HL-60 (cell line): ENCODE measurements around the gene KCNMA1.
"Not testable (repeated sequence)": the region's sequence is repeated elsewhere in the genome, so short reads cannot be mapped to it uniquely, and the experiment has no call there.

ENCODE experiments used
- DNase-seq, 2 experiments: peaks; one replicate each; pipeline ENCODE4 v3.0.0-alpha.2; 2010 to 2020; ENCODE audit warnings: low read depth in 1 of 2, low spot score in 1 of 2
- H3K27ac ChIP-seq: fragments of 250-450 bp; sonication (Bioruptor Pico); replicated peaks from 2 replicates; pipeline ENCODE4 v1.5.1; 2020; ENCODE audit warnings: mild to moderate bottlenecking, moderate library complexity
- H3K27me3 ChIP-seq: fragments of 250-450 bp; sonication (Bioruptor Pico); 2 replicates; pipeline ENCODE4 v1.5.1; 2021; ENCODE audit warnings: mild to moderate bottlenecking, moderate library complexity; ENCODE audit not compliant: insufficient read depth, poor library complexity, severe bottlenecking
- H3K4me3 ChIP-seq: replicated peaks from 2 replicates; pipeline ENCODE4 v1.5.1; 2011; ENCODE audit warnings: mild to moderate bottlenecking, control low read depth, low read length; ENCODE audit not compliant: insufficient read depth
- GABPA ChIP-seq: IDR thresholded peaks from 2 replicates; pipeline ENCODE4 v1.6.1; 2012; ENCODE audit warnings: low read depth
- POLR2AphosphoS5 ChIP-seq: IDR thresholded peaks from 2 replicates; pipeline ENCODE4 v1.6.1; 2012; ENCODE audit warnings: low read depth
- REST ChIP-seq: IDR thresholded peaks from 2 replicates; pipeline ENCODE4 v1.6.1; 2012; ENCODE audit warnings: low read depth; ENCODE audit not compliant: insufficient replicate concordance
- SPI1 ChIP-seq: IDR thresholded peaks from 2 replicates; pipeline ENCODE4 v1.6.1; 2012; ENCODE audit warnings: low read depth, mild to moderate bottlenecking, borderline replicate concordance
- TF ChIP-seq, protein P1 (sequence below): IDR thresholded peaks from one replicate; pipeline ENCODE4 v1.5.1; 2011; ENCODE audit warnings: low read length, control low read depth, inconsistent platforms; ENCODE audit not compliant: insufficient read depth

KCNMA1 gene

GRCh38 chr10:77341055-77341454, 296.6 kb downstream of the KCNMA1 start:
- Histone ChIP-seq H3K27me3 (no peaks in the 10 kb centered on the region), H3K4me3 (no peak overlapping the region), H3K27ac (no peak overlapping the region)
- TF ChIP-seq, protein P1, sequence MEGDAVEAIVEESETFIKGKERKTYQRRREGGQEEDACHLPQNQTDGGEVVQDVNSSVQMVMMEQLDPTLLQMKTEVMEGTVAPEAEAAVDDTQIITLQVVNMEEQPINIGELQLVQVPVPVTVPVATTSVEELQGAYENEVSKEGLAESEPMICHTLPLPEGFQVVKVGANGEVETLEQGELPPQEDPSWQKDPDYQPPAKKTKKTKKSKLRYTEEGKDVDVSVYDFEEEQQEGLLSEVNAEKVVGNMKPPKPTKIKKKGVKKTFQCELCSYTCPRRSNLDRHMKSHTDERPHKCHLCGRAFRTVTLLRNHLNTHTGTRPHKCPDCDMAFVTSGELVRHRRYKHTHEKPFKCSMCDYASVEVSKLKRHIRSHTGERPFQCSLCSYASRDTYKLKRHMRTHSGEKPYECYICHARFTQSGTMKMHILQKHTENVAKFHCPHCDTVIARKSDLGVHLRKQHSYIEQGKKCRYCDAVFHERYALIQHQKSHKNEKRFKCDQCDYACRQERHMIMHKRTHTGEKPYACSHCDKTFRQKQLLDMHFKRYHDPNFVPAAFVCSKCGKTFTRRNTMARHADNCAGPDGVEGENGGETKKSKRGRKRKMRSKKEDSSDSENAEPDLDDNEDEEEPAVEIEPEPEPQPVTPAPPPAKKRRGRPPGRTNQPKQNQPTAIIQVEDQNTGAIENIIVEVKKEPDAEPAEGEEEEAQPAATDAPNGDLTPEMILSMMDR = no peak
- no peak for TF ChIP-seq GABPA
- no peak for TF ChIP-seq REST
- no peak for TF ChIP-seq SPI1
- TF ChIP-seq POLR2AphosphoS5 = no peak
- DNase-seq = no peak

DNA sequence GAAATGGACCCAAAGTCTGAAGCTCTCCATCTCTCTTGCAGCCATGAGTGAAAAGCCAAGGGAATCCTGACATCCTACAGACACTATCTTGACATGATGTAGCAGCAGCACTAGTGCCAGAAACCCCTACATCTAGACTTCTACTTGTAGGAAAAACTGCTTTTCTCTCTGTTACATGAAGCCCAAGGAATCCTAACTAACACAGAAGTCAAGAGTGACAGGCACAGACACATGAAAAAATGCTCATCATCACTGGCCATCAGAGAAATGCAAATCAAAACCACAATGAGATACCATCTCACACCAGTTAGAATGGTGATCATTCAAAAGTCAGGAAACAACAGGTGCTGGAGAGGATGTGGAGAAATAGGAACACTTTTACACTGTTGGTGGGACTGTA, 297.7 kb downstream of the KCNMA1 start:
- not testable (repeated sequence) for H3K27me3 ChIP-seq, H3K4me3 ChIP-seq, DNase-seq, H3K27ac ChIP-seq

- no peak for TF ChIP-seq REST
- TF ChIP-seq, protein P1 = no peak
- no peak for TF ChIP-seq SPI1
- no peak for TF ChIP-seq POLR2AphosphoS5
- TF ChIP-seq GABPA = no peak
- no peak overlapping the region for H3K4me3 ChIP-seq
- H3K27ac ChIP-seq = no peak overlapping the region
- no peaks in the 10 kb centered on the region for H3K27me3 ChIP-seq
- DNase-seq = no peak
Measured at GRCh38 chr10:77339166-77339565, 298.4 kb downstream of the KCNMA1 start.

DNA sequence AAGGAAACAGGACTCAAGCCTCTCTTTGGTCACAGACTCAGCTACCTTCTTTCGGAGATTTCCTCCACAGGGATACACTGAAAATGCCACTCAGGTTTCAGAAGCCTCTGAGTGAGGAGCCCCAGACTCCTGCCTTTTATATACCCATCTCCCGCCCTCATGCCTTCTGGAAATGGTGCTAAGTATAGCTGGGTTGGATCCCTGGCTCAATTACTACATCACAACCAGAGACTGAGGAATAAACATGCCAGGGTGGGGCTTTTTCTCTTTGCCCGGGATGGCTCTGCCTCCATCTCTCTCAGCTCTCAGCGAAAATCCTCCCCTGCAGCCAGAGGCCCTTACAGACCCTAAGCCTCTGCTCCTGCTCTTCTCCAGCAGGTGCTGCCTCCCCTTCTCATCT, 299.5 kb downstream of the KCNMA1 start:
- TF ChIP-seq, protein P1 = no peak
- TF ChIP-seq SPI1 (no peak), GABPA (no peak), REST (no peak), POLR2AphosphoS5 (no peak)
- no peak overlapping the region for H3K27ac ChIP-seq
- no peak for DNase-seq

More for the DNA sequence above, 299.5 kb downstream of the KCNMA1 start:
- Histone ChIP-seq H3K4me3 (no peak overlapping the region), H3K27me3 (no peaks in the 10 kb centered on the region)
